GM12878 (cell line): ENCODE measurements around the gene COL11A1. TPM values are rescaled to one million over a fixed set of nuclear protein-coding genes. Genes with fewer than 3 reads are reported as not detected.

Experiments
- ATAC-seq: fragments of 200-7000 bp; cut with Tn5 transposase; 3 replicates; pipeline ENCODE4 v1.9.1; 2020; ENCODE audit warnings: mild to moderate bottlenecking, moderate library complexity
- BruUV-seq: library from RNA; stranded (reverse); fragments of 400-500 nt; replicated peaks from 2 replicates; lab custom pipeline; 2021; lab: Mats Ljungman, UMichigan
- CTCF ChIA-PET: fragments of 300-600 bp; sonication (Branson Sonifier 250); formaldehyde crosslinking; extraction: SDS; loops from one replicate; lab custom pipeline; 2021; ENCODE audit warnings: inconsistent platforms; lab: Yijun Ruan, JAX
- POLR2A ChIA-PET: fragments of 350-600 bp; formaldehyde crosslinking; extraction: SDS; loops from one replicate; lab custom pipeline; 2021; ENCODE audit warnings: inconsistent platforms; lab: Charles Lee
- RAD21 ChIA-PET: fragments of 300-600 bp; sonication (Branson Sonifier 250); formaldehyde crosslinking; loops from one replicate; lab custom pipeline; 2023; ENCODE audit warnings: antibody characterized with exemption; ENCODE audit not compliant: unreplicated experiment; lab: Charles Lee
- SMC1A ChIA-PET: fragments of 300-600 bp; sonication (Branson Sonifier 250); formaldehyde crosslinking; loops from one replicate; lab custom pipeline; 2023; ENCODE audit not compliant: unreplicated experiment, uncharacterized antibody; lab: Charles Lee
- DNase-seq: peaks from one replicate; pipeline ENCODE4 v3.0.0-alpha.2; 2011; ENCODE audit warnings: low read depth, low spot score
- FAIRE-seq: peaks from 3 replicates; lab custom pipeline; 2011; peaks lifted over from hg19 to GRCh38; lab: Jason Lieb, UNC
- H2AFZ ChIP-seq: 2 replicates; pipeline ENCODE4 v1.6.0; 2011; ENCODE audit warnings: low read depth, low read length, control low read depth; ENCODE audit not compliant: control insufficient read depth
- H3K27ac ChIP-seq: 2 replicates; pipeline ENCODE4 v1.5.1; 2011; ENCODE audit warnings: control low read depth; ENCODE audit not compliant: control insufficient read depth, insufficient read depth
- H3K27me3 ChIP-seq, 2 experiments: replicated peaks in 1 of 2; 2 replicates each; pipeline versions ENCODE4 v1.6.0 to v1.6.1; 2011; ENCODE audit warnings: low read length in 1 of 2; ENCODE audit not compliant: control insufficient read depth in 2 of 2, insufficient read depth in 2 of 2
- H3K36me3 ChIP-seq, 2 experiments: 2 replicates each; pipeline ENCODE4 v1.5.1; 2011; ENCODE audit warnings: low read length in 1 of 2; ENCODE audit not compliant: control insufficient read depth in 2 of 2, insufficient read depth in 2 of 2
- H3K4me1 ChIP-seq: 2 replicates; pipeline ENCODE4 v1.6.1; 2011; ENCODE audit warnings: mild to moderate bottlenecking, low read length, moderate library complexity, mixed read lengths; ENCODE audit not compliant: control insufficient read depth, insufficient read depth
- H3K4me2 ChIP-seq: 2 replicates; pipeline ENCODE4 v1.6.0; 2011; ENCODE audit warnings: control low read depth; ENCODE audit not compliant: control insufficient read depth, insufficient read depth
- H3K4me3 ChIP-seq: fragments of 200-600 bp; sonication (generic); 2 replicates; pipeline ENCODE4 v1.5.1; 2016
- H3K79me2 ChIP-seq: 2 replicates; pipeline ENCODE4 v1.6.0; 2011; ENCODE audit warnings: low read length; ENCODE audit not compliant: control insufficient read depth, insufficient read depth
- H3K9ac ChIP-seq: 2 replicates; pipeline ENCODE4 v1.8.0; 2011; ENCODE audit warnings: low read length, control low read depth, mixed read lengths; ENCODE audit not compliant: control insufficient read depth, insufficient read depth
- H3K9me3 ChIP-seq: replicated peaks from 3 replicates; pipeline ENCODE4 v1.5.1; 2011; ENCODE audit warnings: mild to moderate bottlenecking, low read length; ENCODE audit not compliant: control insufficient read depth, insufficient read depth
- H4K20me1 ChIP-seq: 2 replicates; pipeline ENCODE4 v1.6.0; 2011; ENCODE audit not compliant: control insufficient read depth, insufficient read depth
- CEBPB ChIP-seq, 2 experiments: fragments of 150-350 bp in 1 of 2; IDR thresholded peaks; 2 replicates each; pipeline ENCODE4 v1.6.1; 2012 to 2014; ENCODE audit warnings: low read depth in 2 of 2, low read length in 2 of 2, borderline replicate concordance in 1 of 2, inconsistent platforms in 1 of 2
- CHD4 ChIP-seq: fragments of 200-600 bp; sonication (generic); IDR thresholded peaks from 2 replicates; pipeline ENCODE4 v1.6.1; 2016; ENCODE audit warnings: mild to moderate bottlenecking
- EED ChIP-seq: sonication (generic); IDR thresholded peaks from 2 replicates; pipeline ENCODE4 v1.6.1; 2016; ENCODE audit warnings: antibody characterized with exemption, low read depth
- HSF1 ChIP-seq: fragments of 150-350 bp; IDR thresholded peaks from 2 replicates; pipeline ENCODE4 v1.6.1; 2014; ENCODE audit warnings: mild to moderate bottlenecking, low read depth, low read length
- IRF3 ChIP-seq: fragments of 450-650 bp; IDR thresholded peaks from 2 replicates; pipeline ENCODE4 v1.6.1; 2014; ENCODE audit warnings: mild to moderate bottlenecking
- KAT2A ChIP-seq: conservative IDR thresholded peaks from 2 replicates; pipeline ENCODE4 v1.6.1; 2011; ENCODE audit warnings: low read depth, low read length; ENCODE audit not compliant: control insufficient read depth
- MTA2 ChIP-seq: fragments of 450-650 bp; IDR thresholded peaks from 2 replicates; pipeline ENCODE4 v1.6.1; 2016; ENCODE audit warnings: low read depth, mild to moderate bottlenecking, moderate library complexity
- NBN ChIP-seq: fragments of 450-650 bp; IDR thresholded peaks from 2 replicates; pipeline ENCODE4 v1.6.1; 2016
- NFXL1 ChIP-seq: fragments of 450-650 bp; IDR thresholded peaks from 2 replicates; pipeline ENCODE4 v1.6.1; 2017; ENCODE audit warnings: antibody characterized with exemption, mild to moderate bottlenecking, borderline replicate concordance
- SP1 ChIP-seq: IDR thresholded peaks from one replicate; pipeline ENCODE4 v1.6.1; 2011; ENCODE audit warnings: low read depth, low read length
- ZNF622 ChIP-seq: fragments of 450-650 bp; IDR thresholded peaks from 2 replicates; pipeline ENCODE4 v1.6.1; 2017; ENCODE audit warnings: mild to moderate bottlenecking, inconsistent platforms
- ZSCAN29 ChIP-seq: fragments of 450-650 bp; IDR thresholded peaks from 2 replicates; pipeline ENCODE4 v1.6.1; 2017; ENCODE audit warnings: mild to moderate bottlenecking, moderate library complexity
- WGBS: methylation state at CpG from one replicate; pipeline ENCODE4 v1.1.6; 2016; ENCODE audit warnings: low lambda C conversion rate; ENCODE audit not compliant: insufficient replicate concordance, insufficient coverage; ENCODE audit errors: missing lambda C conversion rate; 5-methylcytosine and 5-hydroxymethylcytosine counted together
- in situ Hi-C: fragments of 300-500 bp; cut with MboI; formaldehyde crosslinking; loops from 9 replicates; pipeline ENCODE4 v1.14.3; 2018; ENCODE audit warnings: mixed read lengths
- intact Hi-C: fragments of 100-400 bp; cut with micrococcal nuclease; formaldehyde crosslinking; loops from one replicate; pipeline ENCODE4 v1.14.2; 2022; ENCODE audit not compliant: unreplicated experiment
- polyA plus RNA-seq, 11 experiments: library from polyadenylated mRNA; depleted of rRNA in 4 of 11; unstranded in 6 of 11; stranded (reverse) in 5 of 11; fragments of >200 nt; fragmentation: Nextera tagmentation in 4 of 11; fragmentation: Illumina TruSeq in 1 of 11; extraction: Ambion mirVana in 4 of 11; extraction: Trizol in 1 of 11; gene quantifications; 1 replicate in 1 of 11; 2 replicates in 10 of 11; pipeline versions ENCODE4 v1.2.1 to v1.2.3, GENCODE V29; 2011 to 2016; ENCODE audit warnings: inconsistent platforms in 2 of 11, missing spikeins in 2 of 11, low read depth in 1 of 11
- total RNA-seq, 4 experiments: library from RNA; depleted of rRNA in 3 of 4; stranded (reverse); fragments of >200 nt in 3 of 4; fragmentation: Illumina TruSeq in 1 of 4; extraction: Trizol in 1 of 4; gene quantifications; 2 replicates each; pipeline versions ENCODE4 v1.2.1 to v1.2.3, GENCODE V29; 2013 to 2021
- TF ChIP-seq, protein P1 (sequence below): IDR thresholded peaks from 2 replicates; pipeline ENCODE4 v1.6.1; 2012; ENCODE audit warnings: low read depth, low read length, improper control_type of control experiment

The COL11A1 gene
- total and polyA plus RNA-seq, 10 of the 15 experiments (the other 5 are each of a cell fraction or from before 2014, with no cell fraction given): 0.11 TPM; not detected in 9

DNA sequence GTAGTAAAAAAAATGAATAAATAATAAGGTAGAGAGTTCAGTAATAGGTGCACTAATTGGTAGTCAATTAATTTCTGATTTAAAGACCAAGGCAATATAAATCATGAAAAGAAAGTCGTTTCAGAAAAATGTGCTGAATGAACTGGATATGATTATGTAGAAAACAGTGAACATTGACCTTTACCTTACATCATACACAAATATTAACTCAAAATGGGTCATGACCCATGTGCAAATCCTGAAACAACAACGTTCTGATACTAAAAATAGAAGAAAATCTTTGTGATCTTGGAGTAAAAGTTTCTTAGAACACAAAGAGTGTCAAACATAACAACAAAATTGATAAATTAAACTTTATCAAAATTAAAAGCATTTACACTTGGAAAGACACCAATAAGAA is 39.1 kb downstream of the COL11A1 start:
- POLR2A ChIA-PET: no interaction called here
- FAIRE-seq: no peak

More for the DNA sequence above, 39.1 kb downstream of the COL11A1 start:
- BruUV-seq: no TSS peak
- no peak overlapping the region for H3K4me2 ChIP-seq
- no peak for ATAC-seq
- no peaks in the 10 kb centered on the region for H3K36me3 ChIP-seq
- TF ChIP-seq SP1: no peak
- TF ChIP-seq HSF1: no peak
- no peak for TF ChIP-seq NFXL1
- no peak for TF ChIP-seq KAT2A
- no peak for TF ChIP-seq CEBPB (IDR thresholded peaks at IDR 0.05; ENCODE audit: borderline replicate concordance in 1 of 2, low read depth in 2 of 2, low read length in 2 of 2)
- TF ChIP-seq IRF3: no peak
- no peak for TF ChIP-seq MTA2
- TF ChIP-seq, protein P1, sequence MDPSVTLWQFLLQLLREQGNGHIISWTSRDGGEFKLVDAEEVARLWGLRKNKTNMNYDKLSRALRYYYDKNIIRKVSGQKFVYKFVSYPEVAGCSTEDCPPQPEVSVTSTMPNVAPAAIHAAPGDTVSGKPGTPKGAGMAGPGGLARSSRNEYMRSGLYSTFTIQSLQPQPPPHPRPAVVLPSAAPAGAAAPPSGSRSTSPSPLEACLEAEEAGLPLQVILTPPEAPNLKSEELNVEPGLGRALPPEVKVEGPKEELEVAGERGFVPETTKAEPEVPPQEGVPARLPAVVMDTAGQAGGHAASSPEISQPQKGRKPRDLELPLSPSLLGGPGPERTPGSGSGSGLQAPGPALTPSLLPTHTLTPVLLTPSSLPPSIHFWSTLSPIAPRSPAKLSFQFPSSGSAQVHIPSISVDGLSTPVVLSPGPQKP: no peak
- no peak for TF ChIP-seq ZSCAN29
- no peak for TF ChIP-seq CHD4
- TF ChIP-seq EED: no peak
- TF ChIP-seq NBN: no peak
- TF ChIP-seq ZNF622: no peak
- TF ChIP-seq, all 136 proteins: peak for 0
- ChIA-PET RAD21 (no interaction called here), SMC1A (no interaction called here), CTCF (no interaction called here)
- Histone ChIP-seq H3K9me3 (no peaks in the 10 kb centered on the region), H3K79me2 (no peaks in the 10 kb centered on the region), H3K4me1 (no peaks in the 10 kb centered on the region), H3K27ac (no peak overlapping the region), H4K20me1 (no peaks in the 10 kb centered on the region), H3K9ac (no peak overlapping the region), H2AFZ (no peak overlapping the region), H3K4me3 (no peak overlapping the region), H3K27me3 (no peaks in the 10 kb centered on the region)
- no peak for DNase-seq
- intact Hi-C loops (no loop called here), in situ Hi-C loops (no loop called here)
- WGBS: 2% methylated on average over 2 of the region's 2 CpGs
